MCF 10A (cell line): Measurements from ENCODE around the gene DSTYK. TPM values are rescaled to one million over a fixed set of nuclear protein-coding genes. Genes with fewer than 3 reads are reported as not detected.

Experiments used
- BruUV-seq: library from RNA; stranded (reverse); fragments of 400-500 nt; replicated peaks from 2 replicates; lab custom pipeline; 2021; lab: Mats Ljungman, UMichigan
- CTCF ChIA-PET: fragments of 300-600 bp; sonication (Branson Sonifier 250); formaldehyde crosslinking; extraction: SDS; loops from one replicate; lab custom pipeline; 2021; ENCODE audit warnings: antibody characterized with exemption, inconsistent platforms; lab: Yijun Ruan, JAX
- POLR2A ChIA-PET: fragments of 300-600, 350-650 bp; sonication (Branson Sonifier 250); formaldehyde crosslinking; extraction: SDS; loops from one replicate; lab custom pipeline; 2020; ENCODE audit warnings: antibody characterized with exemption, inconsistent platforms; lab: Yijun Ruan, JAX
- DNase-seq: peaks from one replicate; pipeline ENCODE4 v3.0.0-alpha.2; 2018; ENCODE audit not compliant: unreplicated experiment
- H3K27ac Mint-ChIP-seq: one replicate; pipeline ENCODE4 v1.8.0; 2022; ENCODE audit warnings: mild to moderate bottlenecking, low read depth, mixed read lengths; ENCODE audit not compliant: unreplicated experiment
- H3K27me3 Mint-ChIP-seq: one replicate; pipeline ENCODE4 v1.8.0; 2022; ENCODE audit warnings: mixed read lengths; ENCODE audit not compliant: insufficient read depth, unreplicated experiment
- H3K36me3 Mint-ChIP-seq: one replicate; pipeline ENCODE4 v1.8.0; 2022; ENCODE audit warnings: mild to moderate bottlenecking, moderate library complexity, mixed read lengths; ENCODE audit not compliant: insufficient read depth, unreplicated experiment
- H3K4me1 Mint-ChIP-seq: one replicate; pipeline ENCODE4 v1.8.0; 2022; ENCODE audit warnings: mixed read lengths; ENCODE audit not compliant: insufficient read depth, unreplicated experiment
- H3K4me3 Mint-ChIP-seq: one replicate; pipeline ENCODE4 v1.8.0; 2022; ENCODE audit warnings: mild to moderate bottlenecking, moderate library complexity, mixed read lengths; ENCODE audit not compliant: unreplicated experiment
- H3K9me3 Mint-ChIP-seq: one replicate; pipeline ENCODE4 v1.8.0; 2022; ENCODE audit warnings: mixed read lengths; ENCODE audit not compliant: unreplicated experiment
- intact Hi-C: fragments of 100-400 bp; cut with micrococcal nuclease; formaldehyde crosslinking; loops from 2 replicates; pipeline ENCODE4 v1.14.1; 2022
- total RNA-seq: library from RNA; stranded (reverse); gene quantifications from 2 replicates; pipeline ENCODE4 v1.2.3, GENCODE V29; 2022
- TF ChIP-seq, protein P1 (sequence below): fragments of 200-600 bp; IDR thresholded peaks from one replicate; pipeline ENCODE4 v1.8.0; 2022; ENCODE audit warnings: antibody characterized with exemption, mild to moderate bottlenecking; ENCODE audit not compliant: unreplicated experiment

The DSTYK gene
- total RNA-seq, 1 experiment from 2014 or later, result 18.4 TPM

- H3K4me3 Mint-ChIP-seq, result no peak overlapping the region
- CTCF ChIA-PET, result interaction anchor here (0.6 to 16.1 kb wide), 4 partner anchors 16 to 149 kb away, joined by 3 to 231 read pairs (median 6); partner anchors contain the start of gene RBBP5
- POLR2A ChIA-PET, result interaction anchor here (1.6 kb wide), 1 partner anchor 17 kb away, joined by 3 read pairs; the partner anchor contains the start of gene RBBP5
- intact Hi-C loops, result no loop called here
- peaks cover 7% of the 10 kb centered on the region for H3K4me1 Mint-ChIP-seq
- no peaks in the 10 kb centered on the region for H3K9me3 Mint-ChIP-seq
- H3K27ac Mint-ChIP-seq, result no peak overlapping the region
- TF ChIP-seq, protein P1, sequence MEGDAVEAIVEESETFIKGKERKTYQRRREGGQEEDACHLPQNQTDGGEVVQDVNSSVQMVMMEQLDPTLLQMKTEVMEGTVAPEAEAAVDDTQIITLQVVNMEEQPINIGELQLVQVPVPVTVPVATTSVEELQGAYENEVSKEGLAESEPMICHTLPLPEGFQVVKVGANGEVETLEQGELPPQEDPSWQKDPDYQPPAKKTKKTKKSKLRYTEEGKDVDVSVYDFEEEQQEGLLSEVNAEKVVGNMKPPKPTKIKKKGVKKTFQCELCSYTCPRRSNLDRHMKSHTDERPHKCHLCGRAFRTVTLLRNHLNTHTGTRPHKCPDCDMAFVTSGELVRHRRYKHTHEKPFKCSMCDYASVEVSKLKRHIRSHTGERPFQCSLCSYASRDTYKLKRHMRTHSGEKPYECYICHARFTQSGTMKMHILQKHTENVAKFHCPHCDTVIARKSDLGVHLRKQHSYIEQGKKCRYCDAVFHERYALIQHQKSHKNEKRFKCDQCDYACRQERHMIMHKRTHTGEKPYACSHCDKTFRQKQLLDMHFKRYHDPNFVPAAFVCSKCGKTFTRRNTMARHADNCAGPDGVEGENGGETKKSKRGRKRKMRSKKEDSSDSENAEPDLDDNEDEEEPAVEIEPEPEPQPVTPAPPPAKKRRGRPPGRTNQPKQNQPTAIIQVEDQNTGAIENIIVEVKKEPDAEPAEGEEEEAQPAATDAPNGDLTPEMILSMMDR, result no peak
- no TSS peak for BruUV-seq
- no peaks in the 10 kb centered on the region for H3K27me3 Mint-ChIP-seq
- DNase-seq, result no peak
- peaks cover 12% of the 10 kb centered on the region for H3K36me3 Mint-ChIP-seq
Observed at GRCh38 chr1:205137901-205138300, 73.6 kb downstream of the DSTYK start.

GRCh38 chr1:205133287-205133686 lies 78.2 kb downstream of the DSTYK start:
- ChIA-PET POLR2A (interaction anchor here (0.8 to 3.5 kb wide), 2 partner anchors 11 to 122 kb away, joined by 3 to 24 read pairs; partner anchors contain the start of gene RBBP5), CTCF (interaction anchor here (0.6 to 16.1 kb wide), 6 partner anchors 9 to 610 kb away, joined by 3 to 231 read pairs (median 11); partner anchors contain the start of gene RBBP5)
- Mint-ChIP-seq H3K9me3 (no peaks in the 10 kb centered on the region), H3K4me1 (no peaks in the 10 kb centered on the region), H3K4me3 (no peak overlapping the region), H3K27me3 (no peaks in the 10 kb centered on the region), H3K36me3 (peaks cover 1% of the 10 kb centered on the region), H3K27ac (no peak overlapping the region)
- intact Hi-C loops, result no loop called here
- no peak for DNase-seq
- TF ChIP-seq, protein P1, result no peak
- BruUV-seq, result no TSS peak

GRCh38 chr1:205129447-205130029 lies 82.0 kb downstream of the DSTYK start:
- TF ChIP-seq, protein P1, result no peak
- peaks cover 5% of the 10 kb centered on the region for H3K4me1 Mint-ChIP-seq
- H3K27me3 Mint-ChIP-seq, result no peaks in the 10 kb centered on the region
- H3K36me3 Mint-ChIP-seq, result no peaks in the 10 kb centered on the region
- H3K27ac Mint-ChIP-seq, result no peak overlapping the region
- ChIA-PET CTCF (interaction anchor here (0.7 to 8.0 kb wide), 5 partner anchors 13 to 155 kb away, joined by 3 to 84 read pairs (median 3); no protein-coding TSS in a partner anchor), POLR2A (no interaction called here)
- H3K4me3 Mint-ChIP-seq, result no peak overlapping the region
- DNase-seq, result no peak
- no peaks in the 10 kb centered on the region for H3K9me3 Mint-ChIP-seq
- BruUV-seq, result no TSS peak
- intact Hi-C loops, result no loop called here

- Mint-ChIP-seq H3K4me1 (peaks cover 5% of the 10 kb centered on the region), H3K36me3 (no peaks in the 10 kb centered on the region)
Observed at GRCh38 chr1:205128050-205128449, 83.5 kb downstream of the DSTYK start.

More at GRCh38 chr1:205128050-205128449, 83.5 kb downstream of the DSTYK start:
- intact Hi-C loops, result no loop called here
- TF ChIP-seq, protein P1, result no peak
- H3K27ac Mint-ChIP-seq, result no peak overlapping the region
- H3K9me3 Mint-ChIP-seq, result no peaks in the 10 kb centered on the region
- no peak overlapping the region for H3K4me3 Mint-ChIP-seq
- no peak for DNase-seq
- BruUV-seq, result no TSS peak
- ChIA-PET POLR2A (interaction anchor here (1.6 kb wide), 1 partner anchor 128 kb away, joined by 4 read pairs; no protein-coding TSS in a partner anchor), CTCF (interaction anchor here (0.6 to 8.0 kb wide), 5 partner anchors 14 to 322 kb away, joined by 3 to 84 read pairs (median 3); no protein-coding TSS in a partner anchor)
- no peaks in the 10 kb centered on the region for H3K27me3 Mint-ChIP-seq
